H9 (cell line): ENCODE data around the gene TTBK1. TPM values are rescaled to one million over a fixed set of nuclear protein-coding genes. Genes with fewer than 3 reads are reported as not detected.
A peak's percentile ranks its signal among the peaks of the same experiment; 100 is the strongest.

Experiments used
- DNase-seq: peaks from one replicate; pipeline ENCODE4 v3.0.0-alpha.2; 2017
- H2AFZ ChIP-seq: one replicate; pipeline ENCODE4 v1.6.1; 2013; ENCODE audit warnings: mild to moderate bottlenecking, low read length, control low read depth, moderate library complexity
- H2AK5ac ChIP-seq: 2 replicates; pipeline ENCODE4 v1.6.1; 2013; ENCODE audit warnings: low read length, control low read depth, mixed read lengths; ENCODE audit not compliant: insufficient read length
- H2BK120ac ChIP-seq: one replicate; pipeline ENCODE4 v1.6.1; 2013; ENCODE audit warnings: low read depth, mild to moderate bottlenecking, low read length, control low read depth, inconsistent platforms; ENCODE audit not compliant: poor library complexity, severe bottlenecking
- H2BK12ac ChIP-seq: 2 replicates; pipeline ENCODE4 v1.6.1; 2013; ENCODE audit warnings: low read length, control low read depth, mixed read lengths, low read depth; ENCODE audit not compliant: insufficient read length
- H2BK15ac ChIP-seq: 2 replicates; pipeline ENCODE4 v1.6.1; 2013; ENCODE audit warnings: low read depth, low read length, control low read depth
- H2BK20ac ChIP-seq: one replicate; pipeline ENCODE4 v1.6.1; 2013; ENCODE audit warnings: low read depth, mild to moderate bottlenecking, low read length, control low read depth, inconsistent platforms; ENCODE audit not compliant: poor library complexity, severe bottlenecking
- H2BK5ac ChIP-seq: 2 replicates; pipeline ENCODE4 v1.6.1; 2013; ENCODE audit warnings: low read length, control low read depth, mixed read lengths; ENCODE audit not compliant: insufficient read length
- H3K14ac ChIP-seq: 2 replicates; pipeline ENCODE4 v1.6.1; 2013; ENCODE audit warnings: low read length, control low read depth; ENCODE audit not compliant: insufficient read depth
- H3K18ac ChIP-seq: 2 replicates; pipeline ENCODE4 v1.6.1; 2013; ENCODE audit warnings: low read depth, mild to moderate bottlenecking, mixed read lengths, low read length, control low read depth; ENCODE audit not compliant: insufficient read length
- H3K23ac ChIP-seq: 2 replicates; pipeline ENCODE4 v1.6.1; 2013; ENCODE audit warnings: low read length, control low read depth, mixed read lengths, low read depth; ENCODE audit not compliant: insufficient read length
- H3K23me2 ChIP-seq: 2 replicates; pipeline ENCODE4 v1.6.1; 2013; ENCODE audit warnings: low read depth, mild to moderate bottlenecking, mixed read lengths, low read length, control low read depth; ENCODE audit not compliant: insufficient read length, poor library complexity, severe bottlenecking
- H3K27ac ChIP-seq: 2 replicates; pipeline ENCODE4 v1.5.1; 2013; ENCODE audit warnings: low read length, control low read depth, mixed read lengths, low read depth; ENCODE audit not compliant: insufficient read length
- H3K27me3 ChIP-seq: 2 replicates; pipeline ENCODE4 v1.6.1; 2013; ENCODE audit warnings: low read length, control low read depth, inconsistent platforms; ENCODE audit not compliant: insufficient read depth
- H3K4ac ChIP-seq: 2 replicates; pipeline ENCODE4 v1.6.1; 2013; ENCODE audit warnings: low read depth, mild to moderate bottlenecking, control low read depth, inconsistent platforms, low read length, moderate library complexity
- H3K4me1 ChIP-seq: 2 replicates; pipeline ENCODE4 v1.6.1; 2013; ENCODE audit warnings: low read length, control low read depth, inconsistent platforms; ENCODE audit not compliant: insufficient read depth
- H3K4me2 ChIP-seq: 2 replicates; pipeline ENCODE4 v1.6.1; 2013; ENCODE audit warnings: low read length, control low read depth, mixed read lengths; ENCODE audit not compliant: insufficient read length, insufficient read depth
- H3K56ac ChIP-seq: 2 replicates; pipeline ENCODE4 v1.6.1; 2013; ENCODE audit warnings: low read depth, mild to moderate bottlenecking, mixed read lengths, low read length, control low read depth; ENCODE audit not compliant: insufficient read length
- H3K79me1 ChIP-seq: 2 replicates; pipeline ENCODE4 v1.6.1; 2013; ENCODE audit warnings: low read depth, mild to moderate bottlenecking, moderate library complexity, low read length, control low read depth, inconsistent platforms; ENCODE audit not compliant: insufficient read depth, poor library complexity, severe bottlenecking
- H3K79me2 ChIP-seq: 2 replicates; pipeline ENCODE4 v1.6.1; 2013; ENCODE audit warnings: low read length, control low read depth, inconsistent platforms; ENCODE audit not compliant: insufficient read depth
- H3K9ac ChIP-seq: 2 replicates; pipeline ENCODE4 v1.6.1; 2013; ENCODE audit warnings: low read length, control low read depth, mixed read lengths; ENCODE audit not compliant: insufficient read length; ENCODE audit errors: extremely low read depth
- H3K9me3 ChIP-seq: one replicate; pipeline ENCODE4 v1.6.1; 2013; ENCODE audit warnings: low read depth, low read length, inconsistent platforms; ENCODE audit not compliant: control insufficient read depth
- H3T11ph ChIP-seq: one replicate; pipeline ENCODE4 v1.6.1; 2013; ENCODE audit warnings: mild to moderate bottlenecking, low read length, control low read depth, inconsistent platforms
- H4K20me1 ChIP-seq: one replicate; pipeline ENCODE4 v1.6.1; 2013; ENCODE audit not compliant: control insufficient read depth, insufficient read length, insufficient read depth
- H4K5ac ChIP-seq: 2 replicates; pipeline ENCODE4 v1.6.1; 2013; ENCODE audit warnings: low read depth, mild to moderate bottlenecking, mixed read lengths, low read length, control low read depth; ENCODE audit not compliant: insufficient read length
- H4K8ac ChIP-seq: replicated peaks from 2 replicates; pipeline ENCODE4 v1.6.1; 2013; ENCODE audit warnings: low read length, control low read depth, mixed read lengths, low read depth; ENCODE audit not compliant: insufficient read length
- H4K91ac ChIP-seq: 2 replicates; pipeline ENCODE4 v1.6.1; 2013; ENCODE audit warnings: low read depth, mild to moderate bottlenecking, moderate library complexity, mixed read lengths, low read length, control low read depth; ENCODE audit not compliant: insufficient read length
- H3K27ac Mint-ChIP-seq, 3 experiments: 2 replicates in 2 of 3; 3 replicates in 1 of 3; pipeline ENCODE4 v1.8.0; 2020 to 2021; ENCODE audit warnings: mixed read lengths in 3 of 3, mild to moderate bottlenecking in 1 of 3, moderate library complexity in 1 of 3
- H3K27me3 Mint-ChIP-seq: 2 replicates; pipeline ENCODE4 v1.8.0; 2021; ENCODE audit warnings: low read depth, mild to moderate bottlenecking, moderate library complexity, mixed read lengths
- H3K36me3 Mint-ChIP-seq, 3 experiments: 2 replicates in 2 of 3; 3 replicates in 1 of 3; pipeline ENCODE4 v1.8.0; 2020 to 2021; ENCODE audit warnings: low read depth in 3 of 3, mixed read lengths in 3 of 3; ENCODE audit not compliant: insufficient read depth in 1 of 3
- H3K4me1 Mint-ChIP-seq, 2 experiments: 2 replicates each; pipeline ENCODE4 v1.8.0; 2020; ENCODE audit warnings: mixed read lengths in 2 of 2
- H3K4me3 Mint-ChIP-seq, 2 experiments: 2 replicates in 1 of 2; 3 replicates in 1 of 2; pipeline ENCODE4 v1.8.0; 2020 to 2021; ENCODE audit warnings: mild to moderate bottlenecking in 2 of 2, mixed read lengths in 2 of 2, moderate library complexity in 1 of 2
- H3K9me3 Mint-ChIP-seq, 2 experiments: 2 replicates in 1 of 2; 3 replicates in 1 of 2; pipeline ENCODE4 v1.8.0; 2020; ENCODE audit warnings: mild to moderate bottlenecking in 2 of 2, mixed read lengths in 2 of 2, moderate library complexity in 1 of 2
- WGBS: extraction: QIAGEN DNeasy Blood & Tissue Kit; methylation state at CpG from one replicate; pipeline ENCODE4 v1.1.7; 2013; ENCODE audit warnings: missing lambda C conversion rate, low lambda C conversion rate, mixed read lengths; ENCODE audit not compliant: insufficient read length; ENCODE audit errors: extremely low coverage; 5-methylcytosine and 5-hydroxymethylcytosine counted together
- total RNA-seq: library from RNA; stranded (reverse); gene quantifications from 2 replicates; pipeline ENCODE4 v1.2.1, GENCODE V29; 2021
- TF ChIP-seq, protein P1 (sequence below): fragments of 200-600 bp; sonication (generic); conservative IDR thresholded peaks from 3 replicates; pipeline ENCODE4 v1.8.0; 2021; ENCODE audit warnings: antibody characterized with exemption, mild to moderate bottlenecking

TTBK1 gene
- total RNA-seq, 1 experiment from 2014 or later = 1.6 TPM

DNA sequence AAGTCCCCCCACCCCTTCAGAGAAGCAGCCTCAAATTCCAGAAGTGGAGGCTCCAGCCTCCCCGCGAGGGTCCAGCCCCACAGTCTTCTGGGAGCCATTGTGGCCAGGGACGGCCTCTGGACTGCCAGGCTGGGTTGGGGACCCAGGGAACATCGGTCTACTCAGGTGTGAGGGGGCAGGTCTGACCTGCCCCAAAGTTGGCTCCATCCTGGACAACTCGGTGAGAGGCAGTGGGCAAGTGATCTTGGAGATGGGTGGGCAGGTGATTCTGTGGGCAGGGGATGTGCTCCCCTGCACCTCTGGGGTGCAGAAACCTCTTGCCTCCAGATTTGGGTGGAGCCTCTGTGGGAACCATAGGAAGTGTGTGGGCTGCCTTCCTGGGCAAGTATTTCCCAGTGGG lies 42.6 kb downstream of the TTBK1 start:
- H3T11ph ChIP-seq = no peak overlapping the region
- H2BK15ac ChIP-seq = no peak overlapping the region
- no peak overlapping the region for H2BK5ac ChIP-seq
- H4K5ac ChIP-seq = no peak overlapping the region
- Mint-ChIP-seq H3K4me1 (peaks cover 10 to 23% of the 10 kb centered on the region in 2 experiments), H3K4me3 (no peak overlapping the region), H3K36me3 (no peaks in the 10 kb centered on the region), H3K27me3 (peaks cover 6% of the 10 kb centered on the region), H3K27ac (peak overlapping the region in 1 of 3 experiments; percentile 67; a peak in 1 of 7 replicates), H3K9me3 (no peaks in the 10 kb centered on the region)
- H3K9ac ChIP-seq = no peak overlapping the region
- no CpG with 5 or more reads among the region's 5 CpGs for WGBS
- DNase-seq = no peak
- H4K8ac ChIP-seq = no peak overlapping the region
- no peaks in the 10 kb centered on the region for H3K27me3 ChIP-seq
- H2BK120ac ChIP-seq = no peak overlapping the region
- no peaks in the 10 kb centered on the region for H3K79me1 ChIP-seq
- H3K4me2 ChIP-seq = no peak overlapping the region
- no peak overlapping the region for H3K27ac ChIP-seq
- no peaks in the 10 kb centered on the region for H3K23me2 ChIP-seq
- no peak overlapping the region for H3K56ac ChIP-seq
- no peak overlapping the region for H3K14ac ChIP-seq
- no peak overlapping the region for H2BK12ac ChIP-seq
- no peaks in the 10 kb centered on the region for H4K20me1 ChIP-seq
- H3K79me2 ChIP-seq = no peaks in the 10 kb centered on the region
- H3K4me1 ChIP-seq = no peaks in the 10 kb centered on the region
- no peaks in the 10 kb centered on the region for H3K9me3 ChIP-seq
- no peak overlapping the region for H3K23ac ChIP-seq
- TF ChIP-seq, protein P1, sequence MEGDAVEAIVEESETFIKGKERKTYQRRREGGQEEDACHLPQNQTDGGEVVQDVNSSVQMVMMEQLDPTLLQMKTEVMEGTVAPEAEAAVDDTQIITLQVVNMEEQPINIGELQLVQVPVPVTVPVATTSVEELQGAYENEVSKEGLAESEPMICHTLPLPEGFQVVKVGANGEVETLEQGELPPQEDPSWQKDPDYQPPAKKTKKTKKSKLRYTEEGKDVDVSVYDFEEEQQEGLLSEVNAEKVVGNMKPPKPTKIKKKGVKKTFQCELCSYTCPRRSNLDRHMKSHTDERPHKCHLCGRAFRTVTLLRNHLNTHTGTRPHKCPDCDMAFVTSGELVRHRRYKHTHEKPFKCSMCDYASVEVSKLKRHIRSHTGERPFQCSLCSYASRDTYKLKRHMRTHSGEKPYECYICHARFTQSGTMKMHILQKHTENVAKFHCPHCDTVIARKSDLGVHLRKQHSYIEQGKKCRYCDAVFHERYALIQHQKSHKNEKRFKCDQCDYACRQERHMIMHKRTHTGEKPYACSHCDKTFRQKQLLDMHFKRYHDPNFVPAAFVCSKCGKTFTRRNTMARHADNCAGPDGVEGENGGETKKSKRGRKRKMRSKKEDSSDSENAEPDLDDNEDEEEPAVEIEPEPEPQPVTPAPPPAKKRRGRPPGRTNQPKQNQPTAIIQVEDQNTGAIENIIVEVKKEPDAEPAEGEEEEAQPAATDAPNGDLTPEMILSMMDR = no peak
- no peak overlapping the region for H2AK5ac ChIP-seq
- H2AFZ ChIP-seq = no peak overlapping the region
- no peak overlapping the region for H4K91ac ChIP-seq
- no peak overlapping the region for H2BK20ac ChIP-seq
- no peak overlapping the region for H3K18ac ChIP-seq
- no peak overlapping the region for H3K4ac ChIP-seq
